Esophagus squamous epithelium (tissue), 4 donors: ENCODE data around the gene GP2.

ENCODE experiments used
- CTCF ChIP-seq, 6 experiments: fragments of 450-650 bp in 4 of 6; fragments of 200-600 bp in 2 of 6; sonication (generic) in 2 of 6; IDR thresholded peaks; one replicate each; pipeline ENCODE4 v1.5.1; 2016 to 2019; ENCODE audit warnings: antibody characterized with exemption in 6 of 6, mild to moderate bottlenecking in 4 of 6, moderate library complexity in 4 of 6
- POLR2A ChIP-seq, 4 donors: fragments of 450-650 bp; IDR thresholded peaks; one replicate each; pipeline ENCODE4 v1.6.1; 2017; ENCODE audit warnings: antibody characterized with exemption in 4 of 4, mild to moderate bottlenecking in 4 of 4, moderate library complexity in 3 of 4

- no peak for TF ChIP-seq POLR2A (IDR thresholded peaks at IDR 0.05)
- no peak for TF ChIP-seq CTCF (IDR thresholded peaks at IDR 0.05)
Measured at GRCh38 chr16:20307791-20308190, 19.5 kb downstream of the GP2 start.
